Measurements from ENCODE around the gene FPR1. TPM values are rescaled to one million over a fixed set of nuclear protein-coding genes. Genes with fewer than 3 reads are reported as not detected.

FPR1 gene
- total and polyA plus RNA-seq, 4 donors, result 2.8 to 558 (median 48.8) TPM

DNA sequence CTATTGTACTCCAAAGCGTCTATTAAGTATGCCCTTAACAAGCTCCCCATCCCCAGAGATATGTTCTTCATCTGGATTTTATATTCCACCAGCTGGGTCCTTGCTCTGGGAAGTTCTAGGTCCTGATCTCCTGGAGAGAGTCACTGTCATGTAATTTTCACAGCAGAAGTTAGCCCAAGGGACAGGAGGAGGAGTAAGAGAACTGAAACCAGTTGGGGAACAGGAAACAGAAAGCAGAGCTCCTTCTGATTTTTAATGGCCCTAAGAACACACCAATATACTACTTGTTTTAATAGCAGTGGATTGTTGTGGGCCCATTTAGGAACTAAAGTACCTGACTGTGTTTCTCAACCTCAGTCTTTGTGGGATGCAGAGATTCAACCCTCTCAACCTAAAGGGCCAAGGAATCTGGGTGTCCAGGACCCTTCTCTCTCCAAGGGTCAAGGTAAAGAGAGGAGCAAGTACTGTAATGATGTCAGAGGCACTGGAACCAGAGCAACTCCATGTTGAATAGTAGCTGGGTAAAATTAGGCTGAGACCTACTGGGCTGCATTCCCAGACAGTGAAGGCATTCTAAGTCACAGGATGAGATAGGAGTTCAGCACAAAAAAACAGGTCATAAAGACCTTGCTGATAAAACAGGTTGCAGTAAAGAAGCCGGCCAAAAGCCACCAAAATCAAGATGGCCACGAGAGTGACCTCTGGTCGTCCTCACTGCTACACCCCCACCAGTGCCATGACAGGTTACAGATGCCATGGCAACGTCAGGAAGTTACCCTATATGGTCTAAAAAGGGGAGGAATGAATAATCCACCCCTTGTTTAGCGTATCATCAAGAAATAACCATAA lies 35.2 kb upstream of the FPR1 start:
- H3K9me3 ChIP-seq (ENCODE audit: control insufficient read depth in 4 of 4, insufficient read depth in 3 of 4, low read length in 3 of 4), result peaks cover 0 to 5% (median 0%) of the 10 kb centered on the region in 4 donors
- peak overlapping the region in 1 of 2 donors; percentile 69 for H3K27ac ChIP-seq (ENCODE audit: low read depth in 1 of 2, low read length in 1 of 2)
- H3K27me3 ChIP-seq (ENCODE audit: control insufficient read depth in 3 of 3, insufficient read depth in 3 of 3, low read length in 2 of 3), result no peaks in the 10 kb centered on the region
- peaks cover 0 to 11% (median 0%) of the 10 kb centered on the region in 5 donors for H3K4me1 ChIP-seq (ENCODE audit: control insufficient read depth in 5 of 5, insufficient read depth in 5 of 5, low read length in 5 of 5)
- H3K36me3 ChIP-seq (ENCODE audit: control insufficient read depth in 4 of 4, insufficient read depth in 4 of 4, low read length in 4 of 4), result no peaks in the 10 kb centered on the region
- WGBS, 2 donors, result 65 to 89% methylated on average over 6 of the region's 6 CpGs
- no peak overlapping the region for H3K4me3 ChIP-seq
- DNase-seq (no peak), ATAC-seq (ENCODE audit: insufficient read depth, low FRiP score) (no peak)
- TF ChIP-seq, protein P1, sequence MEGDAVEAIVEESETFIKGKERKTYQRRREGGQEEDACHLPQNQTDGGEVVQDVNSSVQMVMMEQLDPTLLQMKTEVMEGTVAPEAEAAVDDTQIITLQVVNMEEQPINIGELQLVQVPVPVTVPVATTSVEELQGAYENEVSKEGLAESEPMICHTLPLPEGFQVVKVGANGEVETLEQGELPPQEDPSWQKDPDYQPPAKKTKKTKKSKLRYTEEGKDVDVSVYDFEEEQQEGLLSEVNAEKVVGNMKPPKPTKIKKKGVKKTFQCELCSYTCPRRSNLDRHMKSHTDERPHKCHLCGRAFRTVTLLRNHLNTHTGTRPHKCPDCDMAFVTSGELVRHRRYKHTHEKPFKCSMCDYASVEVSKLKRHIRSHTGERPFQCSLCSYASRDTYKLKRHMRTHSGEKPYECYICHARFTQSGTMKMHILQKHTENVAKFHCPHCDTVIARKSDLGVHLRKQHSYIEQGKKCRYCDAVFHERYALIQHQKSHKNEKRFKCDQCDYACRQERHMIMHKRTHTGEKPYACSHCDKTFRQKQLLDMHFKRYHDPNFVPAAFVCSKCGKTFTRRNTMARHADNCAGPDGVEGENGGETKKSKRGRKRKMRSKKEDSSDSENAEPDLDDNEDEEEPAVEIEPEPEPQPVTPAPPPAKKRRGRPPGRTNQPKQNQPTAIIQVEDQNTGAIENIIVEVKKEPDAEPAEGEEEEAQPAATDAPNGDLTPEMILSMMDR (IDR thresholded peaks at IDR 0.05; ENCODE audit: control extremely low read depth, extremely low read depth), result no peak
- H3K9ac ChIP-seq (ENCODE audit: insufficient read depth in 1 of 2, low read length in 2 of 2), result no peak overlapping the region

DNA sequence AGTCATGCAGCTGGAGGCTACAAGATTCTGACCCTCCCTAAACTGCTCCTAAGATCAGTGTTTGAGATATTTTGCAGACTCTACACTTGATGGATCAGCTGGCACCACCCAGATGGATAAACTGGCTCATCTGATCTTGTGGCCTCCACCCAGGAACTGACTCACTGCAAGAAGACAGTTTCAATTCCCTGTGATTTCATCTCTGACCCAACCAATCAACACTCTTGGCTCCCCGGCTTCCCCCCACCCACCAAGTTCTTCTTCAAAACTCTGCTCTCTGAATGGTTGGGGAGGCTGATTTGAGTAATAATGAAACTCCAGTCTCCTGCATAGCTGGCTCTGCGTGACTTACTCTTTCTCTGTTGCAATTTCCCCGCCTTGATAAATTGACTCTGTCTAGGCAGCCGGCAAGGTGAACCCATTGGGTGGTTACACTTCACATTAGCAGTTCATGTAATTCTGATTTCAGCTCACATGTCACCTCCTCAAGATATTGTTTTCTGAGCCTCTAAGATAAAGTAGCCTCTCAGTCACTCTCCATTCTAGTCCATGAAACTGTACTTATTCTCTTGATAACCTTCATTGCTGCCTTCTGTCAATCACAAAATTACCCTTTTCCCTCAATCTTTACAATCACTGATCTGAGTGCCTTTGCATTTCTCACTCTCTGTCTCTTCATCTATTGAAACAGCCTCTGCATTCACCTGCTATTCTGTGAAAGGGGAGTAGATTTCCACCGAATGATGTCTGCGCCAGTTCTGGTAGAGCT lies 33.4 kb upstream of the FPR1 start:
- Histone ChIP-seq H3K4me3 (no peak overlapping the region), H3K27me3 (ENCODE audit: control insufficient read depth in 3 of 3, insufficient read depth in 3 of 3, low read length in 2 of 3) (peaks cover 0 to 8% (median 0%) of the 10 kb centered on the region in 3 donors), H3K9ac (ENCODE audit: insufficient read depth in 1 of 2, low read length in 2 of 2) (no peak overlapping the region), H3K4me1 (ENCODE audit: control insufficient read depth in 5 of 5, insufficient read depth in 5 of 5, low read length in 5 of 5) (peaks cover 0 to 11% (median 0%) of the 10 kb centered on the region in 5 donors), H3K9me3 (ENCODE audit: control insufficient read depth in 4 of 4, insufficient read depth in 3 of 4, low read length in 3 of 4) (peaks cover 0 to 7% (median 0%) of the 10 kb centered on the region in 4 donors), H3K36me3 (ENCODE audit: control insufficient read depth in 4 of 4, insufficient read depth in 4 of 4, low read length in 4 of 4) (no peaks in the 10 kb centered on the region), H3K27ac (ENCODE audit: low read depth in 1 of 2, low read length in 1 of 2) (peak overlapping the region in 1 of 2 donors; percentile 56)
- ATAC-seq (ENCODE audit: insufficient read depth, low FRiP score) (peak; percentile 75), DNase-seq (peak in 1 of 3 donors; percentile 19)
- TF ChIP-seq, protein P1 (IDR thresholded peaks at IDR 0.05; ENCODE audit: control extremely low read depth, extremely low read depth), result no peak
- 63 to 68% methylated on average over 6 of the region's 6 CpGs for WGBS, 2 donors

DNA sequence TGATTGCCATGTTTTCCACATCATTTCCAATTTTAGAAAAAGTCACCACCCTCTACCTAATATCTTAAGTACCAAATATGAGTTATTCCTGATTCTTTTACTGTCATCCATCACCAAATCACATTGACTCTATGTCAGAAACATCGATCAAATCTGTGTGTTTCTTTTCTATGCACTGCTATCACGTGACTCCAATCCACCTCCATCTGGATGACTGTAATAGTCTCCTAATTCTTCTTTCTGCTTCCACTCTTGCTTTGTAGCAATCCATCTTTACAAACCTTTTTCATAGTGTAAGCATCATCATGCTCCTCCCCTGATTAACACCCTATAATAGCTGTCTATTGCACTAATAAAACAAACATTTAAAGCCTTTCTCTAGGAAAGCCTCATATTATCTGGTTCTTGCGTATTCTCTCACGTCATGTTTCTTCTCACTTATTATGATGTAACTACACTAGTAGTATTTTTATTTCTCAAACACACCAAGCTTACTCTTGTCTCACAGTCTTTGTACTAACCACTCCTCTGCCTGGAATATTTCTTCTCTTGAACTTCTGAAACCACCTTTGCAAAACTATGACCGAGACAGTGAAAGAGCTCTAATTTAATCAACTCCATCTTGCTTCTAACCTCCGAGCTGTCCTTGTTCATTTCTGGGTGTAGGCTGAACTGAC lies 32.6 kb upstream of the FPR1 start:
- peak overlapping the region in 1 of 2 donors; percentile 2 for H3K27ac ChIP-seq (ENCODE audit: low read depth in 1 of 2, low read length in 1 of 2)
- H3K4me1 ChIP-seq (ENCODE audit: control insufficient read depth in 5 of 5, insufficient read depth in 5 of 5, low read length in 5 of 5), result peaks cover 0 to 11% (median 0%) of the 10 kb centered on the region in 5 donors
- TF ChIP-seq, protein P1 (IDR thresholded peaks at IDR 0.05; ENCODE audit: control extremely low read depth, extremely low read depth), result no peak
- H3K9me3 ChIP-seq (ENCODE audit: control insufficient read depth in 4 of 4, insufficient read depth in 3 of 4, low read length in 3 of 4), result peaks cover 0 to 2% (median 0%) of the 10 kb centered on the region in 4 donors
- 65 to 75% methylated on average over 6 of the region's 6 CpGs for WGBS, 2 donors
- H3K4me3 ChIP-seq, result no peak overlapping the region
- H3K27me3 ChIP-seq (ENCODE audit: control insufficient read depth in 3 of 3, insufficient read depth in 3 of 3, low read length in 2 of 3), result peaks cover 0 to 12% (median 0%) of the 10 kb centered on the region in 3 donors
- no peak overlapping the region for H3K9ac ChIP-seq (ENCODE audit: insufficient read depth in 1 of 2, low read length in 2 of 2)
- H3K36me3 ChIP-seq (ENCODE audit: control insufficient read depth in 4 of 4, insufficient read depth in 4 of 4, low read length in 4 of 4), result no peaks in the 10 kb centered on the region
- no peak for ATAC-seq (ENCODE audit: insufficient read depth, low FRiP score)
- no peak for DNase-seq

All from lung (tissue), 12 donors.